ENCODE data around the gene RALGPS1. TPM values are rescaled to one million over a fixed set of nuclear protein-coding genes. Genes with fewer than 3 reads are reported as not detected.

The RALGPS1 gene
- total and polyA plus RNA-seq, 2 of the 13 experiments (the other 11 are each of a cell fraction or from before 2014, with no cell fraction given): 3.7 to 6.5 TPM

DNA sequence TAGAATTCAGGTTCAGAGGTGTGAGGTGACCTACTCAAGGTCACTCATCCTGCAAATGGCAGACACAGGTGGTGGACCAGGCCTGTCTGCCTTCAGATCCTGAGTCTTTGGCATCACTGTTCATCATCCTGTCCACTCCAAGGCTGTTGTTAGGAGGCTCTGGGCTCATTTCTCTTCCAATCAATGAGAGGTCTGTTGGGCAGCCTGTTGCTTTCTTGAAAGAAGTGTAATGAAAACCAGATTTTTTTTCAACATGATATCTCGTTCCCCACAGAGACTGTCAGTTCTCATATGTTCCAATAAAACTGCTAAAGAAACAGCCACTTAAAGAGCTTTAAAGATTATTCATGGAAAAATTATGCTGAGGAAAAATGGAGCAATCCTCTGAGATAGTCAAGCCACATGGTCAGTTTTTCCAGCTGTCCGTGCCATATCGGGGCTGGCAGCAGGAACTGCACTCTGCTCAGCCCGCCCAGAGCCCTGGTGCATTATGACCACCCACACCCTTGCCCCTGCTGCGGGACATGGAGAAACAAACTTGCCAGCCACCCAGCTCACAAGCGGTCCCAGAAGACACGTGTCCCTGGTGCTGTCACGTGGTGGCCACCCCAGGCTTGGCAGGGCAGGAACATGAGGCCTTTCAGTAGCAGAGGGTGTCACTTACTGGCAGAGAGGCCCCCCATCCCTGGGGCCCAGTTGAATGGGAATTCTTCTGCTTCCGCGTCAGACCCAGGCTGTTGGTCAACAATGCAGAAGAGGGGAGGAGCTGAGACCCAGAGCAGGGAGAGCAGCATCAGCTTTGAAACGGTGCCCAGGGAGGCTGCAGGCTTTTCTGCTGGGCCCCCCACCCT is 271.6 kb downstream of the RALGPS1 start (continued):
- TF ChIP-seq, protein P1, sequence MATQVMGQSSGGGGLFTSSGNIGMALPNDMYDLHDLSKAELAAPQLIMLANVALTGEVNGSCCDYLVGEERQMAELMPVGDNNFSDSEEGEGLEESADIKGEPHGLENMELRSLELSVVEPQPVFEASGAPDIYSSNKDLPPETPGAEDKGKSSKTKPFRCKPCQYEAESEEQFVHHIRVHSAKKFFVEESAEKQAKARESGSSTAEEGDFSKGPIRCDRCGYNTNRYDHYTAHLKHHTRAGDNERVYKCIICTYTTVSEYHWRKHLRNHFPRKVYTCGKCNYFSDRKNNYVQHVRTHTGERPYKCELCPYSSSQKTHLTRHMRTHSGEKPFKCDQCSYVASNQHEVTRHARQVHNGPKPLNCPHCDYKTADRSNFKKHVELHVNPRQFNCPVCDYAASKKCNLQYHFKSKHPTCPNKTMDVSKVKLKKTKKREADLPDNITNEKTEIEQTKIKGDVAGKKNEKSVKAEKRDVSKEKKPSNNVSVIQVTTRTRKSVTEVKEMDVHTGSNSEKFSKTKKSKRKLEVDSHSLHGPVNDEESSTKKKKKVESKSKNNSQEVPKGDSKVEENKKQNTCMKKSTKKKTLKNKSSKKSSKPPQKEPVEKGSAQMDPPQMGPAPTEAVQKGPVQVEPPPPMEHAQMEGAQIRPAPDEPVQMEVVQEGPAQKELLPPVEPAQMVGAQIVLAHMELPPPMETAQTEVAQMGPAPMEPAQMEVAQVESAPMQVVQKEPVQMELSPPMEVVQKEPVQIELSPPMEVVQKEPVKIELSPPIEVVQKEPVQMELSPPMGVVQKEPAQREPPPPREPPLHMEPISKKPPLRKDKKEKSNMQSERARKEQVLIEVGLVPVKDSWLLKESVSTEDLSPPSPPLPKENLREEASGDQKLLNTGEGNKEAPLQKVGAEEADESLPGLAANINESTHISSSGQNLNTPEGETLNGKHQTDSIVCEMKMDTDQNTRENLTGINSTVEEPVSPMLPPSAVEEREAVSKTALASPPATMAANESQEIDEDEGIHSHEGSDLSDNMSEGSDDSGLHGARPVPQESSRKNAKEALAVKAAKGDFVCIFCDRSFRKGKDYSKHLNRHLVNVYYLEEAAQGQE (IDR thresholded peaks at IDR 0.05; ENCODE audit: borderline replicate concordance in 1 of 2, low read depth in 1 of 2, low read length in 2 of 2): no peak
- TF ChIP-seq XBP1 (CRISPR knock-in tag; IDR thresholded peaks at IDR 0.05): no peak
- TF ChIP-seq REXO4 (CRISPR knock-in tag; IDR thresholded peaks at IDR 0.05; ENCODE audit: borderline replicate concordance): no peak
- no peak for TF ChIP-seq ZBTB46 (CRISPR knock-in tag; IDR thresholded peaks at IDR 0.05; ENCODE audit: borderline replicate concordance)
- no peak for TF ChIP-seq AKAP8 (CRISPR knock-in tag; IDR thresholded peaks at IDR 0.05)
- no peak for TF ChIP-seq TERF1 (CRISPR knock-in tag; IDR thresholded peaks at IDR 0.05)
- TF ChIP-seq NCOA5 (CRISPR knock-in tag; IDR thresholded peaks at IDR 0.05): no peak
- no peak for TF ChIP-seq MED13 (CRISPR knock-in tag; IDR thresholded peaks at IDR 0.05)
- TF ChIP-seq, protein P2, sequence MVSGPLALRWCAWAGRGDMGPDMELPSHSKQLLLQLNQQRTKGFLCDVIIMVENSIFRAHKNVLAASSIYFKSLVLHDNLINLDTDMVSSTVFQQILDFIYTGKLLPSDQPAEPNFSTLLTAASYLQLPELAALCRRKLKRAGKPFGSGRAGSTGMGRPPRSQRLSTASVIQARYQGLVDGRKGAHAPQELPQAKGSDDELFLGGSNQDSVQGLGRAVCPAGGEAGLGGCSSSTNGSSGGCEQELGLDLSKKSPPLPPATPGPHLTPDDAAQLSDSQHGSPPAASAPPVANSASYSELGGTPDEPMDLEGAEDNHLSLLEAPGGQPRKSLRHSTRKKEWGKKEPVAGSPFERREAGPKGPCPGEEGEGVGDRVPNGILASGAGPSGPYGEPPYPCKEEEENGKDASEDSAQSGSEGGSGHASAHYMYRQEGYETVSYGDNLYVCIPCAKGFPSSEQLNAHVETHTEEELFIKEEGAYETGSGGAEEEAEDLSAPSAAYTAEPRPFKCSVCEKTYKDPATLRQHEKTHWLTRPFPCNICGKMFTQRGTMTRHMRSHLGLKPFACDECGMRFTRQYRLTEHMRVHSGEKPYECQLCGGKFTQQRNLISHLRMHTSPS (CRISPR knock-in tag; IDR thresholded peaks at IDR 0.05; ENCODE audit: low read depth): peak; percentile 25; the same call in 1 of the 2 replicates
- no peak for TF ChIP-seq SOX13 (IDR thresholded peaks at IDR 0.05)
- TF ChIP-seq SOX13 (CRISPR knock-in tag; conservative IDR thresholded peaks at IDR 0.05 in 1 of 2, IDR thresholded peaks at IDR 0.05 in 1 of 2): peak in 1 of 2 experiments; percentile 28; a peak in 1 of 4 replicates
- TF ChIP-seq NCOR1 (IDR thresholded peaks at IDR 0.05; ENCODE audit: borderline replicate concordance, low read length): no peak
- no peak for TF ChIP-seq CAMTA2 (CRISPR knock-in tag; IDR thresholded peaks at IDR 0.05; ENCODE audit: borderline replicate concordance)

All from HepG2 (cell line).